ENCODE results near the gene SYNE4.
"Not testable (repeated sequence)": the region's sequence is repeated elsewhere in the genome, so short reads cannot be mapped to it uniquely, and the experiment has no call there.

Gene SYNE4

DNA sequence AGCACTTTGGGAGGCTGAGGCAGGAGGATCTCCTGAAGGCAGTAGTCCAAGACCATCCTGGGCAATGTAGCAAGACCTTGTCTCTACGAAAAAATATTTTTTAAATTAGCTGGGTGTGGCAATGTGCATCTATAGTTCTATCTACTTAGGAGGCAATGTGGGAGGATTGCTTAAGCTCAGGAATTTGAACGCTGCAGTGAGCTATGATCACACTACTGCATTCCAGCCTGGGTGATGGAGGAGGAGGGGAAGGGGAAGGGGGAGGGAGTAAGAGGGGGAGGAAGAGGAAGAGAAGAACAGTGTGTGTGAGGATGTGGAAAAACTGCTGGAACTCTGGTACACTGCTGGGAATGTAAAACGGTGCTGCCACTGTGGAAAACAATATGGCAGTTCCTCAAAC, 33.2 kb upstream of the SYNE4 start:
- Histone ChIP-seq H3K27ac (ENCODE audit: low read depth, low read length) (no peak overlapping the region), H3K9me3 (ENCODE audit: control insufficient read depth, insufficient read depth, low read depth, low read length) (no peaks in the 10 kb centered on the region), H3K9ac (ENCODE audit: low read length) (no peak overlapping the region), H3K4me3 (ENCODE audit: low read depth, low read length) (no peak overlapping the region), H3K27me3 (ENCODE audit: control insufficient read depth, insufficient read depth, low read length) (no peaks in the 10 kb centered on the region), H3K36me3 (ENCODE audit: control insufficient read depth, insufficient read depth, low read length) (peaks cover 6% of the 10 kb centered on the region; the same call in 1 of the 2 replicates), H3K4me1 (ENCODE audit: control insufficient read depth, insufficient read depth, low read length) (peaks cover 9% of the 10 kb centered on the region; the same call in 1 of the 2 replicates)

DNA sequence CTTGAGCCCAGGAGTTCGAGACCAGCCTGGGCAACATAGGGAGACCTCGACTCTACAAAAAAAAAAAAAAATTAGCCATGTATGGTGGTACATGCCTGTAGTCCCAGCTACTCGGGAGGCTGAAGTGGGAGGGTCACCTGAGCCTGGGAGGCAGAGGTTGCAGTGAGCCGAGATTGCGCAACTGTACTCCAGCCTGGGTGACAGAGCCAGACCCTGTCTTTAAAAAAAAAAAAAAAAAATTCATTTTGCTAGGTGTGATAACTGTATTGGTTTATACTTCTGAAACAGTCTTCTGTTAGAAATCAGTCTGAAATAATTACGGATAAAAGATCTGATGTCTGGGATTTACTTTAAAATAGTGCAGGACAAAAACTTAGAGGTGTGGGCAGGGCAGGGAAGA, 32.5 kb upstream of the SYNE4 start:
- H3K27me3 ChIP-seq (ENCODE audit: control insufficient read depth, insufficient read depth, low read length); H3K9ac ChIP-seq (ENCODE audit: low read length); H3K27ac ChIP-seq (ENCODE audit: low read depth, low read length); H3K36me3 ChIP-seq (ENCODE audit: control insufficient read depth, insufficient read depth, low read length); H3K4me1 ChIP-seq (ENCODE audit: control insufficient read depth, insufficient read depth, low read length); H3K9me3 ChIP-seq (ENCODE audit: control insufficient read depth, insufficient read depth, low read depth, low read length); H3K4me3 ChIP-seq (ENCODE audit: low read depth, low read length): not testable (repeated sequence)

DNA sequence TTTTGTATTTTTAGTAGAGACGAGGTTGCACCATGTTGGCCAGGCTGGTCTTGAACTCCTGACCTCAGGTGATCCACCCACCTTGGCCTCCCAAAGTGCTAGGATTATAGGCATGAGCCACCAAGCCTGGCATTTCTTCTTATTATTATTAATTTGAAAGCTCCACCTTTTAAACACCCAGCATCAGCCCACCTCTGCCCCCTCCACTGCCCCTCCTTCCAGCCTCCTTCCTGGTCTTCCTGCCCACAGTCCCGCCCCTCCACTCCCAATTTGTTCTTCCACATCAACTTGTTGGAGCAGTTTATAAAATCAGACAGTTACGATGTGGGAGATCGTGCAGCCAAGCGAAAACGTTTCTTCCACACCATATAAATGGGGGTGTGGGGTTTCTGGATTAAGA, 31.9 kb upstream of the SYNE4 start:
- H3K4me3 ChIP-seq (ENCODE audit: low read depth, low read length) = no peak overlapping the region
- no peaks in the 10 kb centered on the region for H3K27me3 ChIP-seq (ENCODE audit: control insufficient read depth, insufficient read depth, low read length)
- H3K9ac ChIP-seq (ENCODE audit: low read length) = no peak overlapping the region
- H3K27ac ChIP-seq (ENCODE audit: low read depth, low read length) = no peak overlapping the region
- H3K4me1 ChIP-seq (ENCODE audit: control insufficient read depth, insufficient read depth, low read length) = peaks cover 9% of the 10 kb centered on the region; the same call in 1 of the 2 replicates
- H3K9me3 ChIP-seq (ENCODE audit: control insufficient read depth, insufficient read depth, low read depth, low read length) = no peaks in the 10 kb centered on the region
- peaks cover 3% of the 10 kb centered on the region; the same call in 1 of the 2 replicates for H3K36me3 ChIP-seq (ENCODE audit: control insufficient read depth, insufficient read depth, low read length)

DNA sequence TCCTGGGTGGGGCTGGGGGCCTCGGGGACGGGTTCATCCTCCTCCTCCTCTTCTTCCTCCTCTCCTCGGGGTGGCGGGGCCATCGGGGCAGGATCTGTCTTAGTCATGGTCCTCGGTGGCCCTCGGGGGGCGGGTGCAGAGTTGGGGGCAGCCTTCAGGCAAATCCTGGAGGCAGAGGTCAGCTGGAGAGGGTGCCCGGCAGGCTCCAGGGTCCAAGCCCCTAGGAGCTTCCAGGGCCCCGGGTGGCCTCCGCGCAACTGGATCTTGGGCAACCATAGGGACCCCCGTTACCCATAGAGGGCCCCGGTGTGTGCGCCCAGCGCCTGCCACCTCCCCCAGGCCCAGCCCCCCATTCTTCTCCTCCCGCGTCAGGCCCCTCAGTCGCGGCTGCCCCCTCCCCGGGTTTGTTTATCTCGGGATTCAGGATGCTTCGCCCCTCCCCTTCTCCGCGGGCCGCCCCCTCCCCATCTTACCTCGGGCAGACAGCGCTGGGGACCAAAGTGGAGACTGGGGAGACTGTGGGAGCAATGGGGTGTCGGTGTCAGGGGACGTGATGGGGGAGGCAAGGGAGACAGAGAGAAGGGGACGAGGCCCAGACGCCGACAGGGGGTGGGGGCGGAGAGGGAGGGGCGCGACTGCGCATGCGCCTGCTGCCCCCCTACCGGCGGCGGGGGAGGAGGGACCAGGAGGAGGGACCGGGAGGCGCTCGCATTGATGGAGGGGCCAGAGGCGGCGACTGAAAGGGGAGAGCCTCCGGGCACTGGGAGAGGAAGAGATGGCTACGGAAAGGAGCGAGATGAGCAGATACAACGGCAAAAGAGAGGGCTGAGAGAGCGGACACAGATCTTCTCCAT, 23.9 kb upstream of the SYNE4 start, which contains the start of gene CLIP3:
TSS of gene CLIP3 (minus strand) at position 623 of the 854 bp plus-strand sequence. CDS start at position 107, 516 bp downstream.
- H3K9me3 ChIP-seq (ENCODE audit: control insufficient read depth, insufficient read depth, low read depth, low read length) = no peaks in the 10 kb centered on the region
- H3K27ac ChIP-seq (ENCODE audit: low read depth, low read length) = no peak within 1 kb of the TSS

DNA sequence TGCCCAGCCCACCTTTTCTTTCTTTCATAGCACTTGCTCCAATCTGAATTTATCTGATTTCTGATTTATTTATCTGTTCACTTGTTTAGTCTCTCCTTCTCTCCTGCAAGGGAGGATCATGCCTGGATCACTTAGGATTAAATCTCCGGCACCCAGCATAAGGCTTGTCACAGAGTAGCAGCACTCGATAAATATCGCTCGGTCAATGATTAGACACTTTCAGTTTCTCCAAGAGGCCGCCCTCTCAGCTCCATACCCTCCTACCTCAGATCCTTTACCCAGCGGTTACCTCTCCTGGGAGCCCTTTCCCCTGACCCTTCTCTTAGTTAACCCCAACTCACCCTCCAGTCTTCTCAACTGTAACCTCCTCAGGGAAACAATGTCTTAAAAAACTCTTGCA, 22.7 kb upstream of the SYNE4 start:
- H3K4me3 ChIP-seq (ENCODE audit: low read depth, low read length) = no peak overlapping the region
- 0 out of 2 replicates have a peak, but pooled peaks cover 6% of the 10 kb centered on the region for H3K4me1 ChIP-seq (ENCODE audit: control insufficient read depth, insufficient read depth, low read length)
- H3K36me3 ChIP-seq (ENCODE audit: control insufficient read depth, insufficient read depth, low read length) = peaks cover 7% of the 10 kb centered on the region; the same call in 1 of the 2 replicates
- no peak overlapping the region for H3K9ac ChIP-seq (ENCODE audit: low read length)
- no peak overlapping the region for H3K27ac ChIP-seq (ENCODE audit: low read depth, low read length)
- H3K9me3 ChIP-seq (ENCODE audit: control insufficient read depth, insufficient read depth, low read depth, low read length) = no peaks in the 10 kb centered on the region
- H3K27me3 ChIP-seq (ENCODE audit: control insufficient read depth, insufficient read depth, low read length) = no peaks in the 10 kb centered on the region

More for the DNA sequence above, 23.9 kb upstream of the SYNE4 start, which contains the start of gene CLIP3:
- H3K36me3 ChIP-seq (ENCODE audit: control insufficient read depth, insufficient read depth, low read length) = peaks cover 2% of the 10 kb centered on the region; the same call in 1 of the 2 replicates
- peak within 1 kb of the TSS; percentile 87 for H3K4me3 ChIP-seq (ENCODE audit: low read depth, low read length)
- peak within 1 kb of the TSS; percentile 42 for H3K9ac ChIP-seq (ENCODE audit: low read length)
- H3K27me3 ChIP-seq (ENCODE audit: control insufficient read depth, insufficient read depth, low read length) = no peaks in the 10 kb centered on the region
- 0 out of 2 replicates have a peak, but pooled peaks cover 6% of the 10 kb centered on the region for H3K4me1 ChIP-seq (ENCODE audit: control insufficient read depth, insufficient read depth, low read length)

DNA sequence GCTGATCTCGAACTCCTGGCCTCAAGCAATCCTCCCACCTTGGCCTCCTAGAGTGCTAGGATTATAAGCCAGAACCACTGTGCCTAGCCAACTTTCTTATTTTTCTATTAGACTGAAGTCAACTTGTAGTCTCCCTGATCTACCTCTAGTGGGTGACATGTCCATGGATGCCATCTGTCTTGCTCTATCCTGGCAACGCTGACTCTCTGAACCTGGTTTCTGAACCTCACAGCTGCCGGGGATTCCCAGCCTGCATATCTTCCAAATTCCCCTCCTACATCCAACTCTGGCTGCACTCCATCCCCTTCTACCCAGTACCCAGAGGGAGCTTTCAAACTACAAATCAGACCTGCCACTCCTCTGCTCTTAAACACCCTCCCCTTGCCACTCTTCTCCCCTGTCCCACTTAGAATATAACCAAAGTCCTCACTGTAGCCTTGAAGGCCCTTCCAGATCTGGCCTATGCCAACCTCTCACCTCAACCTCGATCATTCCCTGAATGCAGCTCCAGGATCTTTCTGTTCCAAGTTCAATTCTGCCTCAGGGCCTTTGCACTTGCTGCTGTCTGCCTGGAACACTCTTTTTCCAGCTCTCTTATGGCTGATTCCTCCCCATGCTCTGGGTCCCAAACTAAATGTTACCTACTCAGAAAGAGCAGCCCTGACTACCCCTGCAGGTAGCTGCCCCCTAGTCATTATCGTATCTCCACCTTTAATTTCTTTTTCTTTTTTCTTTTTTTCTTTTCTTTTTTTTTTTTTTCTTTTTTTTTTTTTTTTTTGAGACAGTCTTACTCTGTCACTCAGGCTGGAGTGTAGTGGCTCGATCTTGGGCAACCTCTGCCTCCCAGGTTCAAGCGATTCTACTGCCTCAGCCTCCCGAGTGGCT, 21.9 kb upstream of the SYNE4 start:
- H3K9me3 ChIP-seq (ENCODE audit: control insufficient read depth, insufficient read depth, low read depth, low read length) = no peaks in the 10 kb centered on the region
- 0 out of 2 replicates have a peak, but pooled peaks cover 6% of the 10 kb centered on the region for H3K4me1 ChIP-seq (ENCODE audit: control insufficient read depth, insufficient read depth, low read length)
- no peak overlapping the region for H3K4me3 ChIP-seq (ENCODE audit: low read depth, low read length)
- peaks cover 7% of the 10 kb centered on the region; the same call in 1 of the 2 replicates for H3K36me3 ChIP-seq (ENCODE audit: control insufficient read depth, insufficient read depth, low read length)
- H3K27me3 ChIP-seq (ENCODE audit: control insufficient read depth, insufficient read depth, low read length) = no peaks in the 10 kb centered on the region
- no peak overlapping the region for H3K27ac ChIP-seq (ENCODE audit: low read depth, low read length)
- H3K9ac ChIP-seq (ENCODE audit: low read length) = no peak overlapping the region

DNA sequence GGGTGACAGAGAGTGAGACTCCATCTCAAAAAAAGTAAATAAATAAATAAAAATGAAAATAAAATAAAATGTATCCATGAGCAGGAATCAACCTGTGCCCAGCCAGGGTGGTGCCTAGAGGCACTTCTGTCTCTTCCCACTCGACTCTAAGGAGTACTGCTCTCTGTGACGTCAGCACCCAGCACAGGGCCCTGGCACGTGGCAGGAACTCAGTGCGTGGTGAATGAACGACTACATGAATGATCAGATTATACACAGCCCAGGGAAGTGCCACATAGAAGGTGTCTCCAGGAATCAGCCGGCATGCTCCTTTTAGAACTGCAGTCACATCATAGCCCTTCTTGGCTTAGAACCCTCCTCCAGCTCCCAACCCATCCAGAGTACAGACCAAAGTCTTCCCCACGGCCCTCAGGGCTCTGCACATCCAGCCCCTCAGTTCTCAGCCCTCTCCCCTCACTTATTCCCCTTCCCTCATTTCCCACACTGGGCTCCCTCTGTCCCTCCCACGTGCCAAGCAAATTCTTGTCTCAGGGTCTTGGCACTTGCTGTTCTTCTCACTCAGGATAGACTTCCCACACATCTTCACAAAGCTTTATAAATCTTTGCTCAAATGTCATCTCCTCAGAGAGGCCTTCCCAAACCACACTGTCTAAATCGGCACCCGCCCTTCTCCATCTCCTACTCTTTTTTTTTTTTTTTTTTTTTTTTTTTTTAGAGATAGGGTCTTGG, 19.9 kb upstream of the SYNE4 start:
- Histone ChIP-seq H3K27ac (ENCODE audit: low read depth, low read length) (no peak overlapping the region), H3K4me1 (ENCODE audit: control insufficient read depth, insufficient read depth, low read length) (0 out of 2 replicates have a peak, but pooled peaks cover 6% of the 10 kb centered on the region), H3K4me3 (ENCODE audit: low read depth, low read length) (no peak overlapping the region), H3K9me3 (ENCODE audit: control insufficient read depth, insufficient read depth, low read depth, low read length) (no peaks in the 10 kb centered on the region), H3K9ac (ENCODE audit: low read length) (peak overlapping the region; percentile 42), H3K27me3 (ENCODE audit: control insufficient read depth, insufficient read depth, low read length) (no peaks in the 10 kb centered on the region), H3K36me3 (ENCODE audit: control insufficient read depth, insufficient read depth, low read length) (peaks cover 18% of the 10 kb centered on the region)

DNA sequence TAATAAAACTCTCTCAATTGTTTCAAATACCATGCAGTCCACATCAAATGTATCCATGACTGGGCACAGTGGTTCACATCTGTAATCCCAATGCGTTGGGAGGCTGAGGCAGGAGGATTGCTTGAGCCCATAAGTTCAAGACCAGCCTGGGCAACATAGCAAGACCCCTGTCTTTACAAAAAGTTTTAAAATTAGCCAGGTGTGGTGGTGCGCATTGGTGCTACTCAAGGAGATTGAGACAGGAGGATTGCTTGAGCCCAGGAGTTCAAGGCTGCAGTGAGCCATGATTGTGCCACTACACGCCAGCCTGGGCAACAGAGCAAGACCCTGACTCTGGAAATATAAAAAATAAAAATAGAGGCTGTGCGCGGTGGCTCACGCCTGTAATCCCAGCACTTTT, 19.1 kb upstream of the SYNE4 start:
- H3K9me3 ChIP-seq (ENCODE audit: control insufficient read depth, insufficient read depth, low read depth, low read length) = no peaks in the 10 kb centered on the region
- H3K36me3 ChIP-seq (ENCODE audit: control insufficient read depth, insufficient read depth, low read length) = peaks cover 23% of the 10 kb centered on the region
- H3K4me3 ChIP-seq (ENCODE audit: low read depth, low read length) = no peak overlapping the region
- H3K9ac ChIP-seq (ENCODE audit: low read length) = no peak overlapping the region
- H3K27ac ChIP-seq (ENCODE audit: low read depth, low read length) = no peak overlapping the region
- H3K27me3 ChIP-seq (ENCODE audit: control insufficient read depth, insufficient read depth, low read length) = no peaks in the 10 kb centered on the region
- H3K4me1 ChIP-seq (ENCODE audit: control insufficient read depth, insufficient read depth, low read length) = no peaks in the 10 kb centered on the region

DNA sequence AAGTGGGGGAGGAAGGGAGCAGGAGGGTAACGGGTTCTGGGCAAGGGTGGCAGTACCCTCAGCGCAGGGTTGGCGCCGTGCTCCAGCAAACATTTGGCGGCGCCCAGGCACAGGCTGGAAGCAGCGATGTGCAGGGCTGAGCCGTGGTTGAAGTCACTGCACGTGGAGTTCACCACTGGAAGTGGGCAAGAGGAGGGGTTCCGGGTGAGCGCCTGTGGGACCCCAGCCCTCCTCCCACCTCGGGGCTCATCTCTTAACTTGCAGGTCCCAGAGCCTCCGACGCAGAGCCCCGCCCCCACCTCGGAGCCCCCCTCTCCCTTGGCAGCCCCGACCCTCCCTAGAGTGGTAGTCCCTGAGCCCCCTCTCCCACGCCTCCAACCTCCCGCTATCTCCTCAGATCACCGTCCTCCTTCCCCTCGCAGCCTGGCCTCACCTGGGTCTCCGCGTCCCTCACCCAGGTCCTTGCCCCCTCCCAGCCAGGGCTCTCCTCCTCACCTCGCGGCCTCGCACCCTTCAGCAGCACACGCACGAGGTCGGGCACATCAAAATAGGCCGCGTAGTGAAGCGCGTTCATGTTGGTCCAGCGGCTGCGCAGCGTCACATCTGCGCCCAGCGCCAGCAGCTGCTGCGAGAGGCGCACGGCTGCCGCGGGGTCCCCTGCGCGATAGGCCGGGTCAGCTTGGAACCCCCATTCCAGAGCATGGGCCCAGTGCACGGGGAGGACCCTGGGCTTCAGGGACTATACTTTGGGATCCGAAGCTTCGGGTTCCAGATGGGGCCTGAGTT, 17.7 kb upstream of the SYNE4 start:
- H3K36me3 ChIP-seq (ENCODE audit: control insufficient read depth, insufficient read depth, low read length) = peaks cover 29% of the 10 kb centered on the region
- no peak overlapping the region for H3K27ac ChIP-seq (ENCODE audit: low read depth, low read length)
- H3K9me3 ChIP-seq (ENCODE audit: control insufficient read depth, insufficient read depth, low read depth, low read length) = no peaks in the 10 kb centered on the region
- H3K4me3 ChIP-seq (ENCODE audit: low read depth, low read length) = no peak overlapping the region
- H3K4me1 ChIP-seq (ENCODE audit: control insufficient read depth, insufficient read depth, low read length) = no peaks in the 10 kb centered on the region
- H3K9ac ChIP-seq (ENCODE audit: low read length) = no peak overlapping the region
- H3K27me3 ChIP-seq (ENCODE audit: control insufficient read depth, insufficient read depth, low read length) = no peaks in the 10 kb centered on the region

DNA sequence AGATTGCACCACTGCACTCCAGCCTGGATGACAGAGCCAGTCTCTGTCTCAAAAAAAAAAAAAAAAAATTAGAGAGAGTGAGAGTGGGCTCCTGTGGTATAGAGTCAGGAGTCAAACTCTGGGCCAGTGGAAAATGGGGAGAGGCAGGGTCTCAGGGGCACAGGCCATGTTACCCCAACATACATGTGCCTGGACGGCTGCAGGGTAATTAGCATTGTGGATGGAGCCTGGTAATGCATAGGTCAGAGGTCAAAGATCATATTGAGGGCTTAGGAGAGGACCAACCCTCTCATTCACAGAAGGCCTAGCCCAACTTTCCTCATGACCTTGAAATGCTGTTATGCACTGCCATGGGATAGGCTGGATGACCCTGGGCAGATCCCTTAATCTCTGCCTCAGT, 16.9 kb upstream of the SYNE4 start:
- H3K4me1 ChIP-seq (ENCODE audit: control insufficient read depth, insufficient read depth, low read length) = no peaks in the 10 kb centered on the region
- H3K36me3 ChIP-seq (ENCODE audit: control insufficient read depth, insufficient read depth, low read length) = peaks cover 35% of the 10 kb centered on the region
- no peaks in the 10 kb centered on the region for H3K27me3 ChIP-seq (ENCODE audit: control insufficient read depth, insufficient read depth, low read length)
- no peak overlapping the region for H3K27ac ChIP-seq (ENCODE audit: low read depth, low read length)
- H3K9ac ChIP-seq (ENCODE audit: low read length) = no peak overlapping the region
- H3K9me3 ChIP-seq (ENCODE audit: control insufficient read depth, insufficient read depth, low read depth, low read length) = no peaks in the 10 kb centered on the region
- no peak overlapping the region for H3K4me3 ChIP-seq (ENCODE audit: low read depth, low read length)
